Measurements from ENCODE around the gene TMX1. TPM values are rescaled to one million over a fixed set of nuclear protein-coding genes. Genes with fewer than 3 reads are reported as not detected.

Gene TMX1
- total and polyA plus RNA-seq, 9 donors, result 11.2 to 28.7 (median 18.8) TPM

GRCh38 chr14:51203881-51204280, 36.2 kb upstream of the TMX1 start:
- Histone ChIP-seq H3K36me3 (no peaks in the 10 kb centered on the region), H3K27me3 (no peaks in the 10 kb centered on the region), H3K9me3 (no peaks in the 10 kb centered on the region), H3K27ac (no peak overlapping the region), H3K4me3 (no peak overlapping the region), H3K4me1 (ENCODE audit: insufficient read depth) (no peaks in the 10 kb centered on the region)
- intact Hi-C loops (cut with DNase I), result no loop called here
- DNase-seq, result no peak
- 86 to 92% (median 89%) methylated on average over 3 of the region's 3 CpGs for WGBS, 3 donors
- TF ChIP-seq POLR2A (IDR thresholded peaks at IDR 0.05) (no peak), CTCF (IDR thresholded peaks at IDR 0.05) (no peak), EP300 (IDR thresholded peaks at IDR 0.05) (no peak)

DNA sequence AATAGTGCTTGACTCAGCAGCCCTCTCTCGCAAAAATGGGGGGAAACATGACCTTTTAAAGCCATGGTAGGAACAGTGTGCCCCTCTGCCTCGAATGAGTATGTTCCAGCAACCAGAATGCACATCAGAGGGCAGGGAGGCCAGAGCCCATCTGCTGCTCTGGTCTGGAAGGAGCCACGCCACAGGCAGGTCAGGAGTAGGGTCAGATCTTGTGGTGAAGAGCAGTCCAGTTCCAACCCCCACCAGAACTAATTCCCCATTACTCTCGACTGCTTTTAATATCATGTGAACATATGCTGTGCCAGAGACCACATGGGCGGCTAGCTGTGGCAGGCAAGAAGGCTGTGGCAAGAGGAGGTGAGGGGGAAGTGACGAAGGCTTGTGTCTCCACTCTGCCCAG, 34.6 kb upstream of the TMX1 start:
- no peak overlapping the region for H3K4me3 ChIP-seq
- no peaks in the 10 kb centered on the region for H3K27me3 ChIP-seq
- TF ChIP-seq CTCF (IDR thresholded peaks at IDR 0.05) (no peak), EP300 (IDR thresholded peaks at IDR 0.05) (no peak), POLR2A (IDR thresholded peaks at IDR 0.05) (no peak)
- H3K27ac ChIP-seq, result no peak overlapping the region
- H3K36me3 ChIP-seq, result no peaks in the 10 kb centered on the region
- intact Hi-C loops (cut with DNase I), result loop anchor here in 1 of 4 donors (5.0 kb wide), 1 partner anchor 108 kb away; the partner anchor contains the start of gene TRIM9
- no peaks in the 10 kb centered on the region for H3K9me3 ChIP-seq
- DNase-seq, result no peak
- 81 to 87% (median 82%) methylated on average over 6 of the region's 6 CpGs for WGBS, 3 donors
- no peaks in the 10 kb centered on the region for H3K4me1 ChIP-seq (ENCODE audit: insufficient read depth)

- Histone ChIP-seq H3K9me3 (no peaks in the 10 kb centered on the region), H3K27me3 (no peaks in the 10 kb centered on the region), H3K36me3 (no peaks in the 10 kb centered on the region), H3K27ac (no peak overlapping the region), H3K4me3 (no peak overlapping the region), H3K4me1 (ENCODE audit: insufficient read depth) (no peaks in the 10 kb centered on the region)
- no peak for DNase-seq
- TF ChIP-seq EP300 (IDR thresholded peaks at IDR 0.05), result no peak
- no peak for TF ChIP-seq POLR2A (IDR thresholded peaks at IDR 0.05)
- TF ChIP-seq CTCF (IDR thresholded peaks at IDR 0.05), result no peak
- 88 to 92% (median 89%) methylated on average over 1 of the region's 1 CpG for WGBS, 3 donors
- intact Hi-C loops (cut with DNase I), result loop anchor here in 1 of 4 donors (5.0 kb wide), 1 partner anchor 109 kb away; the partner anchor contains the start of gene TRIM9
Measured at GRCh38 chr14:51206462-51206861, 33.6 kb upstream of the TMX1 start.

GRCh38 chr14:51207621-51208020, 32.4 kb upstream of the TMX1 start:
- no peak for DNase-seq

More at GRCh38 chr14:51207621-51208020, 32.4 kb upstream of the TMX1 start:
- no peak overlapping the region for H3K27ac ChIP-seq
- no peaks in the 10 kb centered on the region for H3K36me3 ChIP-seq
- no peaks in the 10 kb centered on the region for H3K9me3 ChIP-seq
- 27 to 36% (median 33%) methylated on average over 5 of the region's 5 CpGs for whole genome bisulfite sequencing, 3 donors
- intact Hi-C loops (cut with DNase I), result loop anchor here in 1 of 4 donors (5.0 kb wide), 1 partner anchor 110 kb away; the partner anchor contains the start of gene TRIM9
- no peaks in the 10 kb centered on the region for H3K4me1 ChIP-seq (ENCODE audit: insufficient read depth)
- TF ChIP-seq EP300 (IDR thresholded peaks at IDR 0.05) (no peak), CTCF (IDR thresholded peaks at IDR 0.05) (no peak), POLR2A (IDR thresholded peaks at IDR 0.05) (no peak)
- H3K4me3 ChIP-seq, result no peak overlapping the region
- no peaks in the 10 kb centered on the region for H3K27me3 ChIP-seq
